PC-3 (cell line): ENCODE data around the gene ZSCAN23.

ENCODE experiments used
- EZH2 ChIP-seq: fragments of 300-600 bp; sonication (generic); IDR thresholded peaks from one replicate; pipeline ENCODE4 v1.6.1; 2017; ENCODE audit warnings: antibody characterized with exemption, mild to moderate bottlenecking, low read length; ENCODE audit not compliant: unreplicated experiment
- TF ChIP-seq, protein P1 (sequence below): fragments of 300-600 bp; sonication (generic); conservative IDR thresholded peaks from 2 replicates; pipeline ENCODE4 v1.5.1; 2017; ENCODE audit warnings: antibody characterized with exemption, low read depth, mild to moderate bottlenecking, low read length

DNA sequence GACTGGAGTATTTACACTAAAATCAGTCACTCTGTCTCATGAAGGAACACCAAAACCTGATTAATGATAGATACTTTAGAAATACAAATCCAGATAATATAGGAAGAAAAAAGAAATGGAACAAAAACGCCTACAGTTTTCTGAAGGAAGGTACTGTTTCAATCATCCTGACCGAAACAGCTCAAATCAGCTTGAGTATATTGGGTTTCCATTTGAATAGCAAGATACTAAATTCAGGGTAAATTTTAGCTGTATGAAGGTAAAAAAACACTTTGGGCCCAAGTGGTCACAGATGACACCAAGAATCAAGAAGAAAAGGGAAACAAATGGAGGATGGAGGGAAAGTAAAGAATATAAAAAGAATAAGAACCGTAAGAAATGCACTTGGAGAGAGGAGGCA, 6.9 kb downstream of the ZSCAN23 start:
- TF ChIP-seq, protein P1, sequence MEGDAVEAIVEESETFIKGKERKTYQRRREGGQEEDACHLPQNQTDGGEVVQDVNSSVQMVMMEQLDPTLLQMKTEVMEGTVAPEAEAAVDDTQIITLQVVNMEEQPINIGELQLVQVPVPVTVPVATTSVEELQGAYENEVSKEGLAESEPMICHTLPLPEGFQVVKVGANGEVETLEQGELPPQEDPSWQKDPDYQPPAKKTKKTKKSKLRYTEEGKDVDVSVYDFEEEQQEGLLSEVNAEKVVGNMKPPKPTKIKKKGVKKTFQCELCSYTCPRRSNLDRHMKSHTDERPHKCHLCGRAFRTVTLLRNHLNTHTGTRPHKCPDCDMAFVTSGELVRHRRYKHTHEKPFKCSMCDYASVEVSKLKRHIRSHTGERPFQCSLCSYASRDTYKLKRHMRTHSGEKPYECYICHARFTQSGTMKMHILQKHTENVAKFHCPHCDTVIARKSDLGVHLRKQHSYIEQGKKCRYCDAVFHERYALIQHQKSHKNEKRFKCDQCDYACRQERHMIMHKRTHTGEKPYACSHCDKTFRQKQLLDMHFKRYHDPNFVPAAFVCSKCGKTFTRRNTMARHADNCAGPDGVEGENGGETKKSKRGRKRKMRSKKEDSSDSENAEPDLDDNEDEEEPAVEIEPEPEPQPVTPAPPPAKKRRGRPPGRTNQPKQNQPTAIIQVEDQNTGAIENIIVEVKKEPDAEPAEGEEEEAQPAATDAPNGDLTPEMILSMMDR: no peak
- no peak for TF ChIP-seq EZH2
